GM19099 (cell line): ENCODE measurements around the gene PUM2.

Experiments
- POLR2A ChIP-seq: IDR thresholded peaks from 3 replicates; pipeline ENCODE4 v1.6.1; 2011; ENCODE audit warnings: low read depth; ENCODE audit not compliant: insufficient read length; ENCODE audit errors: extremely low read depth

PUM2 gene

GRCh38 chr2:20352581-20353216 lies 2.1 kb upstream of the PUM2 start:
- TF ChIP-seq POLR2A = no peak

DNA sequence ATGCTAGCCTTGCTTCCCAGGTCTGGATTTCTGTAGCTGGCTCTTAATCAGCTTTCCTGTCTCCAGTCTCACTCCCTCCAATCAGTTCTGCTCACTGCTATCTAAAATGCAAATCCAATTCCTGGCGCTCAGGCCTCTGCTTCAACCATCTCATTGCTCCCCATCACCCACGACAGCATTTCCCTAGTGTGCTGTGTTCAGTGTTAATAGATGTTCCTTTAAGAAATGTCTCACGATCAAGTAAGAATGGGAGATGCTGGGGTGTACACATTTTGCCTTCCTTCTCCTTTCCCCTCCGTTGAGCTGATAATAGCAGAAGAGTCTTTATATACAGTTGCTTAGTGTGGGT lies 1.6 kb upstream of the PUM2 start:
- TF ChIP-seq POLR2A = no peak

- TF ChIP-seq POLR2A = no peak
Measured at GRCh38 chr2:20351555-20352229, 1.0 kb upstream of the PUM2 start.

DNA sequence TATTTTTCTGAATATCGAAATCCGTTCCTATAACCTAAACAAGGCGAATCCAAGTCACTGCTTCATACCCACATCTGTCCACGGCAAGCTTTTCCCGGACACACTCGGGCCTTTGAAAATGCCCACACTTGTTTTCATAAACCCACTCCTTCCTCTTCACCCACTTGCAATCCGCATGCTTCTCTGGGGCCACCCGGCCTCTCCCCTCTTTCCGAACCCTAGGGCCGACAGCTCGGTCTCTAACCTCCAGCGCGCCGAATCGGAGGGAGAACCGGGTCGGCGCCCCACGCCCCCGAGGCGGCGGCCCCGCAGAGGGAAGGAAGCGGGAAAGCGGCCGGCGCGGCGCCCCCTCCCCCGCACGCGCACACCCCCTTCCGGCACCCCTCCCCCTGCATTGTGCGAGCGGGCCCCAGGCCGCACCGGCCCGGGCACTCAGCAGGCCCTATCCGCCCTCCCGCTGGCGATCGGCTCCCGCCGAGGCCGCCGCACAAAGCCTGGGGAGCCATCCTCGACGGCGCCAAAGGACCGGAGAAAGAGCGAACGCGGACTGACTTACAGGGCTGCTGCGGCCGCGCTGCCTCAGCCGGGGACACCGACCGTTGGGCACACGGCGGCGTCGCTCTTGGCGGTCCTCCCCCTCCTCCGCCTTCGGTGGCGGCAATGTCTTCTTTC lies 467 bp downstream of the PUM2 start:
- TF ChIP-seq POLR2A = no peak

GRCh38 chr2:20349513-20349921 lies 1.1 kb downstream of the PUM2 start:
- TF ChIP-seq POLR2A = no peak

DNA sequence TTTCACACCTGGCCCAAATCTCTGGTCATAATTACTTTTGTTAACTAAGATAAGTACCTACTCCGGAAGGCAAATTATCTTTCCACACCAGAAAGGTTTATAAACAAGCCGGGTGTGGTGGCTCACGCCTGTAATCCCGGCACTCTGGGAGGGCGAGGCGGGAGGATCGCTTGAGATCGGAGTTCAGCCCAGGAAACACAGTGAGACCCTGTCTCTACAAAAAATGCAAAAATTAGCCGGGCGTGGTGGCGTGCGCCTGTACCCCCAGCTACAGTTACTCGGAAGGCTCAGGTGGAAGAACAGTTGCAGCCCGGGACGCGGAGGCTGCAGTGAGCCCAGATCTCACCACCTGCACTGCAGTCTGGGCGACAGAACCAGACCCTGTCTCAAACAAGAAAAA lies 2.1 kb downstream of the PUM2 start:
- no peak for TF ChIP-seq POLR2A

DNA sequence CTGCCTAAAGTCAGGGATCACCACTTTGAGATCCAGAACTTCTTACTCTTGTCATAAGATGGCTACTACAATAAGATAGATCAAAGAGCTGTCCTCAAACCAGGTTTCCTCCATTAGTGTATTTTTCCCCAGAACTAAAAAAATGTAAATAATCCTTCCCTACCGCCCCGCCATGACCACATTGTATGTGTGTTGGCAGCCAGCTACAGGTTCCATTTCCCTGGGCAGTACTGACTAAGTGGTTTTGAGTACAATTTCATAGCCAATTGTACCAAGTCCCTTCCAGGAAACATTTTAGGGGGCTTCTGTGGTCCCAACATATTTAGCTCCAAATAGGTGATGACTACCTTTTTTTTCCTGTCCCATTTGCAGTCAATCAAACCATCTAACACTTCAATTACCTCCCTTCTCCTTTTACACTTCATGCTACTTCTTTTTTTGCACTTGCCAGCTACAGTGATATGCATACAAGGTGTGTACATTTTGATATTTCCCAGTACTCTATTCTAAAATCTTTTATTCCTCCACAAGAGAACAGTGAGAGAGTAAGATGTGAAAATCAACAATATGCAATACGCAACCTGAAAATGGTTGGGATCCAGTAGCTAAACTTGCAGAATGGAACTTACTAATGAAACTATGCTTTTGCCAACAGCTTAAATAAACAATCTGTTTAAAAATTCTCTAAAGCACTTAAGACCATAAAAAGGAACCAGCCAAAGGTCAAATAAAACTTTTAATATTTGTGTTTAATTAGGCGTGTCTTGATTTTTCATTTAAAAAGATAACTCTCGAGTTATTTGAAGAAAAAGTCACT lies 3.9 kb downstream of the PUM2 start:
- no peak for TF ChIP-seq POLR2A

- no peak for TF ChIP-seq POLR2A
Measured at GRCh38 chr2:20343128-20343527, 7.5 kb downstream of the PUM2 start.

- no peak for TF ChIP-seq POLR2A
Measured at GRCh38 chr2:20339012-20339411, 11.6 kb downstream of the PUM2 start.

DNA sequence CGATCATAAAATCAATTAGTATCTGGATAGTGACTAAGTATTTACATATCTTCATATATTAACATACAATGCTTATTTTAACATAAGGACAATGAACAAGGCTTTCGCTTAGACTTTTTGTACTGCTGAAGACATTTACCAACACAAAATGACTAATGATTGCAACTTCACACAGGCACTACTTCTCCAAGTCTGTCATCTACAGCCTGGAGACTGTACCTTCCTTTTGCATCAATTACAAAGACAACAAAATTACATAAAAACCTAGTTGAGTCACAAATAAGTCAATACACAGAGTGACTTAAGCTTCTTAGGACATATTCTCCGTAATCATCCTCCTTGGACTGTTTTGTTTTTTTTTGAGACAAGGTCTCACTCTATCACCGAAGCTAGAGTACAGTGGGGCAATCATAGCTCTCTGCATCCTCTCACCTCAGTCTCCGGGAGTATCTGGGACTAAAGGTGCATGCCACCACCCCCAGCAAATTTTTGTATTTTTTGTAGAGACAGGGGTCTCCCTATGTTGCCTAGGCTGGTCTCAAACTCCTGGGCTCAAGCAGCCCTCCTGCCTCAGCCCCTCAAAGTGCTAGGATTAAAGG lies 15.9 kb downstream of the PUM2 start:
- TF ChIP-seq POLR2A = no peak

DNA sequence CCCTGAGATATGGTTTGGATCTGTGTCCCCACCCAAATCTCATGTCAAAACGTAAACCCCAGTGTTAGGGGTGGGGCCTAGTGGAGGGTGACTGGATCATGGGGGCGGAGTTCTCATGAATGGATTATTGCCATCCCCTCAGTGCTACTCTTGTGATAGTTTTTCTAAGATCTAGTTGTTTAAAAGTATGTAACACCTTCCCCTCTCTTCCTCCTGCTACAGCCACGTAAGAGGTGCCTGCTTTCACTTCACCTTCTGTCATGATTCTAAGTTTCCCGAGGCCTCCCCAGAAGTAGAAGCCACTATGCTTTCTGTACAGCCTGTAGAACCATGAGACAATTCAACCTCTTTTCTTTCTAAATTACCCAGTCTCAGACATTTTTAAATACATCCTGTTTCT lies 16.9 kb downstream of the PUM2 start:
- TF ChIP-seq POLR2A = no peak

DNA sequence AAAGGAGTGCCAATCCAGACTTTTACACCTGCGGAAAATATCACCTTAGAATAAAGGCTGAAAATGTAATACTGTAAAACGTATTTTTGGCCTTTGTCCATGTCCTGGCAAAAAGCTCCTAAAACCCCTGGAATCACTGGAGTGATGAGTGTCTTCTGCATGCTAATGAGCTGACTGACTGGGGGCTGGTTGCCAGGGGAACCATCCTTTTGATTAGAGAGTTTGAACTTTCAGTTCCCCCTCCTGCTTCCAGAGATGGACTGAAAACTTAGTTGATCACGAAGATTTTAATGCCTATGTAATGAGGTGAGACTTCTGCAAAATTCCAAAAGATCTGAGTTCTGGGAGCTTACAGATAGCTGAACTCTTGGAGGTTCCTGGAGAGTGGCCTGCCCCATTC lies 20.5 kb downstream of the PUM2 start:
- TF ChIP-seq POLR2A = no peak

DNA sequence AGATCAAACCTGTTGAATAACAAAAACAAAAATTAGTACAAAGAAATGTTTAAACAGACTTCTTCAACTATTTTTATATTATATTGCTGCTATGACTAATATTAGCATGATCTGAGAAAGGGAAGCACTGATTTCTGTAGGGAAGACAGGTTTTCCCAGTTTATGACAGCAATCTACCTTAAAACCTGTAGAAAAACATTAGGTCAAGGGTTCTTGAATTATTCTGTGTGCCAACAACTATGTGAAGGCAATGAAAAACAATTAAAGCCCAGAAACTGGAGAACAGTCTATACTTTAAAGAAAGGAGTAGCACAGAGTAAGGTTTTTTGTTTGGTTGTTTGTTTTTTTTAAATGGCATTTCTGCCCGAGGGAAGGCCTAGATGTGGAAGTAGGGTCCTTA lies 23.3 kb downstream of the PUM2 start:
- no peak for TF ChIP-seq POLR2A

DNA sequence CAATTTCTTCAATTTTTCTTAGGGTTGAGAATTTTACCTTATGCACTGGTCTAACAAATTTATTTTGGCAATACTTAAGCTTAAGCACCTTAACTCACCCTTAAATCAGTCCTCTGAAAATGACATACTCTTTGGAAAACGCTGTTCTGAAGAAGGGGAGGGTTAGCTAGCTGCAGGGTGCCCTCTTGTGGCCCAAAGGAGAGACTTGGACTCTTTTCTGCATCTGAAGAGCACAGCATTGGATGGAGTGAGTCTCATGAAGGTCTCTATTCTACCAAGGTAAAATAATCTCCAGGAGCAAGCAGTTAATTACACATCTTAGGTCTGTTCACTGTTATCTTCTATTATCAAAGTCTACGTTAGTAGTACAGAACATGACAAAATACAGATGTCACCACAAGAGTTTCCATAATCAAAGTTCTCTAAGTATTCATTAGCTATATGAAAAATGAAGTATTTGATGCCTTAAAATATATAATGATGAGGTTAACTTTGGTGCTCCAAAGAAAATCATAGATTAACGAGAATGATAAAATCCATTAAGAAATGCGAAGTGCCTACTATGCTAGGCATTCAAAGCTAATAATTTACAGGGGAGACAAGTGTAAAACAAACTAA lies 24.4 kb downstream of the PUM2 start:
- no peak for TF ChIP-seq POLR2A
